OCI-LY7 (cell line): ENCODE measurements around the gene FEZ2. TPM values are rescaled to one million over a fixed set of nuclear protein-coding genes. Genes with fewer than 3 reads are reported as not detected.

Source experiments
- BruUV-seq: library from RNA; stranded (reverse); fragments of 400-500 nt; replicated peaks from 2 replicates; lab custom pipeline; 2021; lab: Mats Ljungman, UMichigan
- CTCF ChIA-PET: fragments of 300-600 bp; sonication (Branson Sonifier 250); formaldehyde crosslinking; loops from one replicate; lab custom pipeline; 2022; ENCODE audit warnings: antibody characterized with exemption; ENCODE audit not compliant: unreplicated experiment; lab: Charles Lee
- POLR2A ChIA-PET: fragments of 300-600 bp; sonication (Branson Sonifier 250); formaldehyde crosslinking; loops from one replicate; lab custom pipeline; 2022; ENCODE audit warnings: antibody characterized with exemption; lab: Charles Lee
- DNase-seq: peaks from one replicate; pipeline ENCODE4 v3.0.0-alpha.2; 2015; ENCODE audit warnings: low spot score
- H2AFZ ChIP-seq: fragments of 200-600 bp; sonication (generic), shearing (Covaris generic); 2 replicates; pipeline ENCODE4 v1.6.1; 2014; ENCODE audit warnings: mild to moderate bottlenecking, antibody characterized with exemption, low read length, moderate library complexity
- H3K27ac ChIP-seq: fragments of 200-600 bp; sonication (generic); 2 replicates; pipeline ENCODE4 v1.5.1; 2014; ENCODE audit warnings: mixed run types, low read depth, mild to moderate bottlenecking, moderate library complexity, low read length, inconsistent platforms; ENCODE audit not compliant: poor library complexity, severe bottlenecking
- H3K36me3 ChIP-seq: fragments of 200-600 bp; sonication (generic); 2 replicates; pipeline ENCODE4 v1.6.1; 2014; ENCODE audit warnings: mild to moderate bottlenecking, antibody characterized with exemption, low read length, moderate library complexity, mixed read lengths; ENCODE audit not compliant: insufficient read depth
- H3K4me1 ChIP-seq: fragments of 200-600 bp; sonication (generic); 2 replicates; pipeline ENCODE4 v1.5.1; 2014; ENCODE audit warnings: mild to moderate bottlenecking, low read length; ENCODE audit not compliant: insufficient read depth, poor library complexity, severe bottlenecking
- H3K4me2 ChIP-seq: fragments of 200-600 bp; sonication (generic); 2 replicates; pipeline ENCODE4 v1.6.1; 2014; ENCODE audit warnings: mild to moderate bottlenecking, low read length
- H3K4me3 ChIP-seq: fragments of 200-600 bp; sonication (generic); 2 replicates; pipeline ENCODE4 v1.5.1; 2014; ENCODE audit warnings: mild to moderate bottlenecking, low read depth, low read length; ENCODE audit not compliant: poor library complexity, severe bottlenecking
- H3K79me2 ChIP-seq: fragments of 200-600 bp; sonication (generic); 2 replicates; pipeline ENCODE4 v1.6.1; 2016; ENCODE audit warnings: low read depth, mild to moderate bottlenecking, low read length, moderate library complexity, mixed read lengths; ENCODE audit not compliant: insufficient read depth
- H3K9me2 ChIP-seq: fragments of 200-600 bp; sonication (generic); 2 replicates; pipeline ENCODE4 v1.6.1; 2016; ENCODE audit warnings: mild to moderate bottlenecking, low read length, mixed read lengths; ENCODE audit not compliant: insufficient read depth
- H3K9me3 ChIP-seq: fragments of 200-600 bp; sonication (generic); 2 replicates; pipeline ENCODE4 v1.6.1; 2014; ENCODE audit warnings: mild to moderate bottlenecking, mixed run types, low read length, mixed read lengths
- H4K20me1 ChIP-seq: fragments of 200-600 bp; sonication (generic); 2 replicates; pipeline ENCODE4 v1.6.1; 2014; ENCODE audit warnings: mild to moderate bottlenecking, antibody characterized with exemption, low read length, moderate library complexity, mixed read lengths; ENCODE audit not compliant: insufficient read depth
- CTCF ChIP-seq: fragments of 200-600 bp; sonication (generic); conservative IDR thresholded peaks from 2 replicates; pipeline ENCODE4 v1.5.1; 2014; ENCODE audit warnings: mild to moderate bottlenecking, antibody characterized with exemption, low read length, moderate library complexity, mixed read lengths
- EZH2phosphoT487 ChIP-seq: fragments of 200-600 bp; sonication (generic); IDR thresholded peaks from 2 replicates; pipeline ENCODE4 v1.6.1; 2018; ENCODE audit warnings: low read depth, borderline replicate concordance, mild to moderate bottlenecking, mixed run types, antibody characterized with exemption, low read length, moderate library complexity, mixed read lengths
- intact Hi-C: fragments of 100-400 bp; cut with micrococcal nuclease; formaldehyde crosslinking; loops from one replicate; pipeline ENCODE4 v1.10.0; 2022; ENCODE audit not compliant: unreplicated experiment
- total RNA-seq, 2 experiments: library from RNA; depleted of rRNA in 1 of 2; stranded (reverse); fragments of >200 nt in 1 of 2; shearing (Covaris generic) in 1 of 2; gene quantifications; 2 replicates each; pipeline ENCODE4 v1.2.3, GENCODE V29; 2014 to 2022

The FEZ2 gene
- total RNA-seq, 2 experiments from 2014 or later: 17.1 to 23.2 TPM

GRCh38 chr2:36625304-36625703 lies 27.3 kb upstream of the FEZ2 start:
- intact Hi-C loops: no loop called here
- Histone ChIP-seq H3K36me3 (no peaks in the 10 kb centered on the region), H3K9me3 (no peaks in the 10 kb centered on the region), H3K79me2 (no peaks in the 10 kb centered on the region), H3K4me1 (no peaks in the 10 kb centered on the region), H3K4me2 (no peak overlapping the region), H4K20me1 (no peaks in the 10 kb centered on the region), H3K4me3 (no peak overlapping the region), H2AFZ (no peak overlapping the region), H3K9me2 (no peaks in the 10 kb centered on the region), H3K27ac (no peak overlapping the region)
- ChIA-PET POLR2A (interaction anchor here (0.6 kb wide), 1 partner anchor 91 kb away, joined by 3 read pairs; no protein-coding TSS in a partner anchor), CTCF (no interaction called here)
- BruUV-seq: no TSS peak
- no peak for DNase-seq
- no peak for TF ChIP-seq EZH2phosphoT487
- TF ChIP-seq CTCF: no peak

DNA sequence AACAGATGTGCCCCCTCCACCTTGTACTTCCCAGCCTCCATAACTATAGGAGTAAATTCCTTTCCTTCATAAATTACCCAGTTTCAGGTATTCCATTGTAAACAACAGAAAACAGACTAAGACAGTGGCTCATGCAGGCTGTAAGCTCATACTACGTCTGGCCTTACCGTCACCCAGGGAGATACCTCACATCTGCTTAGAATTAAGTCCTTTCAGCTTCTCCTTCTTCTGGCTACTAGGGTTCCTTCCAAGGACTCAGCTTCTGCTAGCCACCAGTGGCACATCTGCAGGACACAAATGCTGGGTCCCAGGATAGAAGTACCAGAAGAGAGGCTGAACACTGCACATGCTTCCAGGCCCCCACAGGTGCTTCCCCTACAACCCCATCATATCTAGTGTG lies 22.4 kb upstream of the FEZ2 start:
- Histone ChIP-seq H3K27ac (no peak overlapping the region), H2AFZ (no peak overlapping the region), H3K9me3 (no peaks in the 10 kb centered on the region), H3K4me2 (no peak overlapping the region), H3K9me2 (no peaks in the 10 kb centered on the region), H4K20me1 (no peaks in the 10 kb centered on the region), H3K4me3 (no peak overlapping the region), H3K79me2 (no peaks in the 10 kb centered on the region), H3K36me3 (no peaks in the 10 kb centered on the region), H3K4me1 (no peaks in the 10 kb centered on the region)
- no TSS peak for BruUV-seq
- intact Hi-C loops: no loop called here
- ChIA-PET POLR2A (no interaction called here), CTCF (no interaction called here)
- TF ChIP-seq CTCF: no peak
- TF ChIP-seq EZH2phosphoT487: no peak
- no peak for DNase-seq

DNA sequence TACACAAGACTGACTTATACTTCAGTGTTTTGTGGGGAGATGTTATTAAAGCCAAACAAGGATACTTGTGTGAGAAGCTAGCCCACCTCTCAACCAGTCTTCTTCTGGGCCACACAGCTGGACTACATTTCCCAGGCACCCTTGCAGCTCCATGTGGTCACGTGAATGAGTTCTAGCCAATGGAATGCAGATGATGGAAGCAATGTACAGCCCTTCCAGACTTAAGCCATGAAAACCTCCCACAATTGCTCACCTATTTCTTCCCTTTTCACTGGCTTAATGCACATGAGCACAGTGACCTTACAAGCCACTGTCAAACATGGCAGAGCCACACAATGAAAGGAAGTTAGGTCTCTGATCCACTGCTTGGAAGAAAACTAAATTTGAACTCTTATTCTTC lies 20.4 kb upstream of the FEZ2 start:
- peak overlapping the region; percentile 95 for H2AFZ ChIP-seq
- ChIA-PET CTCF (interaction anchor here (0.5 kb wide), 1 partner anchor 94 kb away, joined by 3 read pairs; no protein-coding TSS in a partner anchor), POLR2A (interaction anchor here (0.7 to 1.1 kb wide), 5 partner anchors 20 to 301 kb away, joined by 3 to 4 read pairs (median 4); partner anchors contain the start of gene FEZ2)
- no peaks in the 10 kb centered on the region for H3K79me2 ChIP-seq
- H3K4me2 ChIP-seq: peak overlapping the region; percentile 31; the same call in 1 of the 2 replicates
- H3K36me3 ChIP-seq: no peaks in the 10 kb centered on the region
- H3K4me1 ChIP-seq: no peaks in the 10 kb centered on the region
- intact Hi-C loops: no loop called here
- no peak for TF ChIP-seq CTCF
- no peaks in the 10 kb centered on the region for H4K20me1 ChIP-seq
- DNase-seq: peak; percentile 77
- no peak overlapping the region for H3K27ac ChIP-seq
- no TSS peak for BruUV-seq
- no peak overlapping the region for H3K4me3 ChIP-seq
- H3K9me3 ChIP-seq: no peaks in the 10 kb centered on the region
- no peaks in the 10 kb centered on the region for H3K9me2 ChIP-seq
